DND-41 (cell line): ENCODE results near the gene FRMD3.

Source experiments
- ATAC-seq: fragments of 200-7000 bp; cut with Tn5 transposase; 3 replicates; pipeline ENCODE4 v1.9.1; 2021; ENCODE audit warnings: low read depth; ENCODE audit not compliant: insufficient read depth
- DNase-seq: peaks from one replicate; pipeline ENCODE4 v3.0.0-alpha.2; 2020
- H2AFZ ChIP-seq: 2 replicates; pipeline ENCODE4 v1.6.0; 2012; ENCODE audit warnings: low read depth, low read length
- H3K27ac ChIP-seq: 2 replicates; pipeline ENCODE4 v1.5.1; 2012; ENCODE audit warnings: low read length, inconsistent platforms
- H3K27me3 ChIP-seq: fragments of 200-600 bp; sonication (generic); 2 replicates; pipeline ENCODE4 v1.6.0; 2012; ENCODE audit warnings: low read length, mild to moderate bottlenecking, inconsistent platforms; ENCODE audit not compliant: insufficient read depth, poor library complexity
- H3K36me3 ChIP-seq: 2 replicates; pipeline ENCODE4 v1.5.1; 2012; ENCODE audit warnings: low read length, inconsistent platforms; ENCODE audit not compliant: insufficient read depth
- H3K4me1 ChIP-seq: 2 replicates; pipeline ENCODE4 v1.5.1; 2012; ENCODE audit warnings: mild to moderate bottlenecking, low read length; ENCODE audit not compliant: insufficient read depth
- H3K4me2 ChIP-seq: 2 replicates; pipeline ENCODE4 v1.6.0; 2012; ENCODE audit warnings: mild to moderate bottlenecking, moderate library complexity, low read length, inconsistent platforms; ENCODE audit not compliant: insufficient read depth
- H3K4me3 ChIP-seq, 2 experiments: fragments of 200-600 bp in 1 of 2; shearing (Covaris generic) in 1 of 2; 2 replicates each; pipeline ENCODE4 v1.5.1; 2012 to 2016; ENCODE audit warnings: inconsistent platforms in 2 of 2, low read length in 2 of 2, mild to moderate bottlenecking in 2 of 2, low read depth in 1 of 2, moderate library complexity in 1 of 2
- H3K79me2 ChIP-seq: 2 replicates; pipeline ENCODE4 v1.6.0; 2012; ENCODE audit warnings: low read length, inconsistent platforms; ENCODE audit not compliant: insufficient read depth
- H3K9ac ChIP-seq: 2 replicates; pipeline ENCODE4 v1.6.0; 2012; ENCODE audit warnings: low read depth, mild to moderate bottlenecking, inconsistent platforms, low read length, moderate library complexity
- H3K9me3 ChIP-seq: 2 replicates; pipeline ENCODE4 v1.5.1; 2012; ENCODE audit warnings: low read length, moderate library complexity, mild to moderate bottlenecking, inconsistent platforms; ENCODE audit not compliant: insufficient read depth, severe bottlenecking
- H4K20me1 ChIP-seq: 2 replicates; pipeline ENCODE4 v1.6.0; 2012; ENCODE audit warnings: low read length; ENCODE audit not compliant: insufficient read depth
- EZH2 ChIP-seq: IDR thresholded peaks from 3 replicates; pipeline ENCODE4 v1.6.1; 2012; ENCODE audit warnings: borderline replicate concordance, low read depth, mild to moderate bottlenecking, moderate library complexity, low read length, inconsistent platforms; ENCODE audit not compliant: severe bottlenecking
- TF ChIP-seq, protein P1 (sequence below): IDR thresholded peaks from 2 replicates; pipeline ENCODE4 v1.5.1; 2012; ENCODE audit warnings: borderline replicate concordance, low read length, moderate library complexity, mild to moderate bottlenecking; ENCODE audit not compliant: poor library complexity, severe bottlenecking; ENCODE audit errors: extremely low read depth

Gene FRMD3

GRCh38 chr9:83240671-83241070 lies 297.5 kb downstream of the FRMD3 start:
- Histone ChIP-seq H2AFZ (no peak overlapping the region), H3K4me2 (no peak overlapping the region), H3K36me3 (no peaks in the 10 kb centered on the region), H3K27ac (no peak overlapping the region), H3K4me3 (no peak overlapping the region), H3K79me2 (no peaks in the 10 kb centered on the region), H3K4me1 (peaks cover 3% of the 10 kb centered on the region; the same call in 1 of the 2 replicates), H4K20me1 (no peaks in the 10 kb centered on the region), H3K27me3 (no peaks in the 10 kb centered on the region), H3K9me3 (no peaks in the 10 kb centered on the region), H3K9ac (no peak overlapping the region)
- TF ChIP-seq EZH2: no peak
- TF ChIP-seq, protein P1, sequence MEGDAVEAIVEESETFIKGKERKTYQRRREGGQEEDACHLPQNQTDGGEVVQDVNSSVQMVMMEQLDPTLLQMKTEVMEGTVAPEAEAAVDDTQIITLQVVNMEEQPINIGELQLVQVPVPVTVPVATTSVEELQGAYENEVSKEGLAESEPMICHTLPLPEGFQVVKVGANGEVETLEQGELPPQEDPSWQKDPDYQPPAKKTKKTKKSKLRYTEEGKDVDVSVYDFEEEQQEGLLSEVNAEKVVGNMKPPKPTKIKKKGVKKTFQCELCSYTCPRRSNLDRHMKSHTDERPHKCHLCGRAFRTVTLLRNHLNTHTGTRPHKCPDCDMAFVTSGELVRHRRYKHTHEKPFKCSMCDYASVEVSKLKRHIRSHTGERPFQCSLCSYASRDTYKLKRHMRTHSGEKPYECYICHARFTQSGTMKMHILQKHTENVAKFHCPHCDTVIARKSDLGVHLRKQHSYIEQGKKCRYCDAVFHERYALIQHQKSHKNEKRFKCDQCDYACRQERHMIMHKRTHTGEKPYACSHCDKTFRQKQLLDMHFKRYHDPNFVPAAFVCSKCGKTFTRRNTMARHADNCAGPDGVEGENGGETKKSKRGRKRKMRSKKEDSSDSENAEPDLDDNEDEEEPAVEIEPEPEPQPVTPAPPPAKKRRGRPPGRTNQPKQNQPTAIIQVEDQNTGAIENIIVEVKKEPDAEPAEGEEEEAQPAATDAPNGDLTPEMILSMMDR: no peak
- ATAC-seq (no peak), DNase-seq (no peak)

DNA sequence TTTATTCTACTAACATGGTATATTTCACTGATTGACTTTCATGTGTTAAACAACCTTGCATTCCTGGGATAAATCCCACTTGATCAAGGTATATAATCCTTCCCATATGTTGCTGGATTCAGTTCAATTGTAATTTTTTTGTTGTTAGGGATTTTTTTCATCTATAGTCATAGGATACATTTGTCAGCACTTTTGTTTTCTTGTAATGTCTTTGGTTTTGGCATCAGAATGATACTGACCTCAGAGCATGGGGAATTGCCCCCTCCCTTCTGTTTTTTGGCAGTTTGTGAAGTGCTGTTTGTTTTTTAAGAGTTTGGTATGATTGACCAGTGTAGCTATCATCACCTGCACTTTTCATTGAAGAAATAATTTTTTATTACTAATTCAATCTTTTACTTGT lies 298.5 kb downstream of the FRMD3 start:
- Histone ChIP-seq H3K36me3 (no peaks in the 10 kb centered on the region), H3K27me3 (no peaks in the 10 kb centered on the region), H3K4me1 (peaks cover 3% of the 10 kb centered on the region; the same call in 1 of the 2 replicates), H3K79me2 (no peaks in the 10 kb centered on the region), H3K9me3 (no peaks in the 10 kb centered on the region), H2AFZ (no peak overlapping the region), H3K4me3 (no peak overlapping the region), H4K20me1 (no peaks in the 10 kb centered on the region), H3K9ac (no peak overlapping the region), H3K27ac (no peak overlapping the region), H3K4me2 (no peak overlapping the region)
- TF ChIP-seq, protein P1: no peak
- ATAC-seq (no peak), DNase-seq (no peak)

DNA sequence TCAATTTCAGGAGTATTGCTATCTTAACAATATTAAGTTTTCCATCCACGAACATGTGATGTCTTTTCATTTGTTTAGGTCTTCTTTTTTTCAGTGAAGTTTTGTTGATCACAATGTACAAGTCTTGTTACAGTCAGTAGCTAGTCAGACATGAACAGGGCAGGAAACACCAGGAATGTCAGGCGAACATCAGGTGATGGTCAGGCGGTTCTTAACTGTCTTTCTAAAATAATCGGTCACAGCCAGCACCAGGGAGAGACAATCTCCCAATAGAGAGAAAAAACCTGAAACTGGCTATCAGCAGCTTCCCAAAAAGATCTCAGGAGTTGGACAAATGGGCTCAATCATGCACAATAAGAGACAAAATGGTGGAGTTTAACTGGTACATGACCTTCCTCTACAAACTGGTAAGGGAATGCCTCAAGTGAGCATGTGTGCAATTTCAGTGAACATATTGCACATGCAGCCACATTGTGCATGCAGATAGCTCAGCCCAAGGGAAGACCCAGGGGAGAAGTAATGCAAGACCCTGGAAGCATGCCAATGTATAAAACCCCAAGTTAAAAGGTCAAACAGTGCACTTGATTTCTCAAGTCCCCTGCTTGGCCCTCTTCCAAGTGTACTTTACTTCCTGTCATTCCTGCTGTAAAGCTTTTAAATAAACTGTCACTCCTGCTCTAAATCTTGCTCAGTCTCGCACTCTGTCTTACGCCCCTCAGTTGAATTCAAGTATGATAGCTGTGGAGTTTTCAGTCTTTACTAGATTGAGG lies 299.1 kb downstream of the FRMD3 start:
- no peak overlapping the region for H2AFZ ChIP-seq
- ATAC-seq: no peak

More for the DNA sequence above, 299.1 kb downstream of the FRMD3 start:
- H3K79me2 ChIP-seq: no peaks in the 10 kb centered on the region
- TF ChIP-seq, protein P1: no peak
- no peak for TF ChIP-seq EZH2
- H4K20me1 ChIP-seq: no peaks in the 10 kb centered on the region
- H3K4me3 ChIP-seq: no peak overlapping the region
- H3K27me3 ChIP-seq: no peaks in the 10 kb centered on the region
- H3K4me1 ChIP-seq: peaks cover 3% of the 10 kb centered on the region; the same call in 1 of the 2 replicates
- no peak for DNase-seq
- no peak overlapping the region for H3K9ac ChIP-seq
- H3K4me2 ChIP-seq: no peak overlapping the region
- H3K36me3 ChIP-seq: no peaks in the 10 kb centered on the region
- H3K9me3 ChIP-seq: no peaks in the 10 kb centered on the region
- no peak overlapping the region for H3K27ac ChIP-seq
